Measurements from ENCODE around the gene GDF7.

DNA sequence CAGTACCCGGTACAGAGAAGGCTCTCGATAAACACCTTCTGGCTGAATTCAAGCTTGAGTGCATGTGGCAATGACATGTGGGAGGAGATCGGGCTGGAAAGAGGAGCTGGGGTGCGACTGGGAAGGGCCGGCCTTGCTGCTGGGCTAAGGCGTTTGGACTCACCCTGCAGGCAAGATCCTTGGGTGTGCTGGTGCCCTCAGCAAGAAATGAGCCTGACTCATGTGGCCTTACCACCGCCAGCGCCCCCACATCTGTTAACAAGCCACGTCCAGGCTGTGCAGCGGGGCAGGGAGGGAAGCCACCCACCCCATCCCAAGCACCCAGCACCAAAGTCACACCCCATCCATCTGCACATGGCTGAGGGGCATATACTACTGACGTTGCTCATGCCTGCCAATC is 17.4 kb upstream of the GDF7 start:
- TF ChIP-seq YY1 (IDR thresholded peaks at IDR 0.05) (no peak), TAF1 (conservative IDR thresholded peaks at IDR 0.05) (no peak), HNF4G (IDR thresholded peaks at IDR 0.05) (no peak), RAD21 (IDR thresholded peaks at IDR 0.05) (no peak), EGR1 (IDR thresholded peaks at IDR 0.05; ENCODE audit: low read depth in 2 of 2) (no peak), GABPA (IDR thresholded peaks at IDR 0.05 in 1 of 2, conservative IDR thresholded peaks at IDR 0.05 in 1 of 2) (no peak), FOXA1 (IDR thresholded peaks at IDR 0.05) (no peak), NR2F2 (IDR thresholded peaks at IDR 0.05) (no peak), RXRA (IDR thresholded peaks at IDR 0.05) (no peak), SP1 (IDR thresholded peaks at IDR 0.05) (no peak)
- TF ChIP-seq, protein P1, sequence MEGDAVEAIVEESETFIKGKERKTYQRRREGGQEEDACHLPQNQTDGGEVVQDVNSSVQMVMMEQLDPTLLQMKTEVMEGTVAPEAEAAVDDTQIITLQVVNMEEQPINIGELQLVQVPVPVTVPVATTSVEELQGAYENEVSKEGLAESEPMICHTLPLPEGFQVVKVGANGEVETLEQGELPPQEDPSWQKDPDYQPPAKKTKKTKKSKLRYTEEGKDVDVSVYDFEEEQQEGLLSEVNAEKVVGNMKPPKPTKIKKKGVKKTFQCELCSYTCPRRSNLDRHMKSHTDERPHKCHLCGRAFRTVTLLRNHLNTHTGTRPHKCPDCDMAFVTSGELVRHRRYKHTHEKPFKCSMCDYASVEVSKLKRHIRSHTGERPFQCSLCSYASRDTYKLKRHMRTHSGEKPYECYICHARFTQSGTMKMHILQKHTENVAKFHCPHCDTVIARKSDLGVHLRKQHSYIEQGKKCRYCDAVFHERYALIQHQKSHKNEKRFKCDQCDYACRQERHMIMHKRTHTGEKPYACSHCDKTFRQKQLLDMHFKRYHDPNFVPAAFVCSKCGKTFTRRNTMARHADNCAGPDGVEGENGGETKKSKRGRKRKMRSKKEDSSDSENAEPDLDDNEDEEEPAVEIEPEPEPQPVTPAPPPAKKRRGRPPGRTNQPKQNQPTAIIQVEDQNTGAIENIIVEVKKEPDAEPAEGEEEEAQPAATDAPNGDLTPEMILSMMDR (IDR thresholded peaks at IDR 0.05; ENCODE audit: low read depth, low read length, missing input control), result no peak
- TF ChIP-seq, protein P2, sequence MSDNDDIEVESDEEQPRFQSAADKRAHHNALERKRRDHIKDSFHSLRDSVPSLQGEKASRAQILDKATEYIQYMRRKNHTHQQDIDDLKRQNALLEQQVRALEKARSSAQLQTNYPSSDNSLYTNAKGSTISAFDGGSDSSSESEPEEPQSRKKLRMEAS (IDR thresholded peaks at IDR 0.05), result no peak
- TF ChIP-seq, protein P3, sequence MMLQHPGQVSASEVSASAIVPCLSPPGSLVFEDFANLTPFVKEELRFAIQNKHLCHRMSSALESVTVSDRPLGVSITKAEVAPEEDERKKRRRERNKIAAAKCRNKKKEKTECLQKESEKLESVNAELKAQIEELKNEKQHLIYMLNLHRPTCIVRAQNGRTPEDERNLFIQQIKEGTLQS (IDR thresholded peaks at IDR 0.05), result no peak
- TF ChIP-seq, protein P4, sequence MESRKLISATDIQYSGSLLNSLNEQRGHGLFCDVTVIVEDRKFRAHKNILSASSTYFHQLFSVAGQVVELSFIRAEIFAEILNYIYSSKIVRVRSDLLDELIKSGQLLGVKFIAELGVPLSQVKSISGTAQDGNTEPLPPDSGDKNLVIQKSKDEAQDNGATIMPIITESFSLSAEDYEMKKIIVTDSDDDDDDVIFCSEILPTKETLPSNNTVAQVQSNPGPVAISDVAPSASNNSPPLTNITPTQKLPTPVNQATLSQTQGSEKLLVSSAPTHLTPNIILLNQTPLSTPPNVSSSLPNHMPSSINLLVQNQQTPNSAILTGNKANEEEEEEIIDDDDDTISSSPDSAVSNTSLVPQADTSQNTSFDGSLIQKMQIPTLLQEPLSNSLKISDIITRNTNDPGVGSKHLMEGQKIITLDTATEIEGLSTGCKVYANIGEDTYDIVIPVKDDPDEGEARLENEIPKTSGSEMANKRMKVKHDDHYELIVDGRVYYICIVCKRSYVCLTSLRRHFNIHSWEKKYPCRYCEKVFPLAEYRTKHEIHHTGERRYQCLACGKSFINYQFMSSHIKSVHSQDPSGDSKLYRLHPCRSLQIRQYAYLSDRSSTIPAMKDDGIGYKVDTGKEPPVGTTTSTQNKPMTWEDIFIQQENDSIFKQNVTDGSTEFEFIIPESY (IDR thresholded peaks at IDR 0.05), result no peak
